Thyroid gland (tissue), 4 donors: ENCODE data around the gene MTA1.

ENCODE experiments used
- CTCF ChIP-seq, 6 experiments: fragments of 200-600 bp in 3 of 6; fragments of 450-650 bp in 3 of 6; sonication (generic) in 3 of 6; IDR thresholded peaks; one replicate each; pipeline ENCODE4 v1.5.1; 2016 to 2019; ENCODE audit warnings: antibody characterized with exemption in 6 of 6, mild to moderate bottlenecking in 2 of 6, inconsistent platforms in 1 of 6, moderate library complexity in 1 of 6
- POLR2A ChIP-seq, 2 donors: fragments of 450-650 bp; IDR thresholded peaks; one replicate each; pipeline ENCODE4 v1.6.1; 2017; ENCODE audit warnings: antibody characterized with exemption in 2 of 2, mild to moderate bottlenecking in 2 of 2, moderate library complexity in 1 of 2

- TF ChIP-seq CTCF (IDR thresholded peaks at IDR 0.05), result no peak
- no peak for TF ChIP-seq POLR2A (IDR thresholded peaks at IDR 0.05)
Measured at GRCh38 chr14:105395538-105395854, 24.1 kb upstream of the MTA1 start.
